Measurements from ENCODE around the gene KRTAP20-2.

KRTAP20-2 gene

GRCh38 chr21:30676737-30677136, 41.7 kb downstream of the KRTAP20-2 start:
- DNase-seq: no peak

- no peak for DNase-seq
Measured at GRCh38 chr21:30680586-30680985, 45.6 kb downstream of the KRTAP20-2 start.

- DNase-seq: no peak
Measured at GRCh38 chr21:30684506-30684905, 49.5 kb downstream of the KRTAP20-2 start.
